ENCODE data around the gene ETS1.

Gene ETS1

GRCh38 chr11:128547946-128548648, 39.3 kb downstream of the ETS1 start:
- DNase-seq (ENCODE audit: low read depth): no peak
- TF ChIP-seq CTCF (IDR thresholded peaks at IDR 0.05; ENCODE audit: control insufficient read depth, extremely low read depth, insufficient read depth): no peak
- H3K4me3 ChIP-seq (ENCODE audit: low read depth, low read length): no peak overlapping the region

- H3K4me3 ChIP-seq (ENCODE audit: low read depth, low read length): no peak overlapping the region
- DNase-seq (ENCODE audit: low read depth): no peak
- no peak for TF ChIP-seq CTCF (IDR thresholded peaks at IDR 0.05; ENCODE audit: control insufficient read depth, extremely low read depth, insufficient read depth)
Measured at GRCh38 chr11:128546916-128547315, 40.4 kb downstream of the ETS1 start.

- no peak for TF ChIP-seq CTCF (IDR thresholded peaks at IDR 0.05; ENCODE audit: control insufficient read depth, extremely low read depth, insufficient read depth)
- no peak overlapping the region for H3K4me3 ChIP-seq (ENCODE audit: low read depth, low read length)
- no peak for DNase-seq (ENCODE audit: low read depth)
Measured at GRCh38 chr11:128544471-128545051, 42.8 kb downstream of the ETS1 start.

GRCh38 chr11:128540469-128540868, 46.9 kb downstream of the ETS1 start:
- DNase-seq (ENCODE audit: low read depth): no peak
- H3K4me3 ChIP-seq (ENCODE audit: low read depth, low read length): no peak overlapping the region
- no peak for TF ChIP-seq CTCF (IDR thresholded peaks at IDR 0.05; ENCODE audit: control insufficient read depth, extremely low read depth, insufficient read depth)

- no peak overlapping the region for H3K4me3 ChIP-seq (ENCODE audit: low read depth, low read length)
- DNase-seq (ENCODE audit: low read depth): no peak
- TF ChIP-seq CTCF (IDR thresholded peaks at IDR 0.05; ENCODE audit: control insufficient read depth, extremely low read depth, insufficient read depth): no peak
Measured at GRCh38 chr11:128536506-128536905, 50.9 kb downstream of the ETS1 start.

GRCh38 chr11:128535468-128536457, 51.6 kb downstream of the ETS1 start:
- H3K4me3 ChIP-seq (ENCODE audit: low read depth, low read length): no peak overlapping the region
- no peak for TF ChIP-seq CTCF (IDR thresholded peaks at IDR 0.05; ENCODE audit: control insufficient read depth, extremely low read depth, insufficient read depth)
- peak; percentile 57 for DNase-seq (ENCODE audit: low read depth)

All from LNCaP clone FGC (cell line).